AG09319 (cell line): ENCODE results near the gene GRIN2A.

Experiments
- DNase-seq: peaks from one replicate; pipeline ENCODE4 v3.0.0-alpha.2; 2010; ENCODE audit warnings: low read depth; ENCODE audit errors: extremely low read depth
- TF ChIP-seq, protein P1 (sequence below): IDR thresholded peaks from 2 replicates; pipeline ENCODE4 v1.5.1; 2011; ENCODE audit warnings: low read depth, mild to moderate bottlenecking, inconsistent platforms, low read length, moderate library complexity

GRIN2A gene

DNA sequence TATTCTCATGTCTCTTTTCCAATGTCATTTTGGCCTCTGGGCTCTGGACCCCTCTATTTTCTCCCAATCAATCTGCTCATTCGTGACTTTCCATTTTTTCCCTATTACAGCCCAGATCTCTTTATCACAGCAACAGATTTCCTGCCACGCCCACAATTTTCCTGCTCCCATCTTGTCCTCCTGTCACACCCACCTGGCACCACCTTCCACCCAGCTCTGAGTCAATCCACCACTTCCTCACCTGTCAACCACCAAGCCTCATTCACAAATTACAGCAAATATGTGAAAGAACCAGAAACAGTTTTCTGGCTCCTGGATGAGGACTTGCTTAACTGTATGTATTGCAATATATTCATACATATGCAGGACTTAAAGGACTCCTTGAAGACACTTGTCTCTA lies 311.3 kb downstream of the GRIN2A start:
- TF ChIP-seq, protein P1, sequence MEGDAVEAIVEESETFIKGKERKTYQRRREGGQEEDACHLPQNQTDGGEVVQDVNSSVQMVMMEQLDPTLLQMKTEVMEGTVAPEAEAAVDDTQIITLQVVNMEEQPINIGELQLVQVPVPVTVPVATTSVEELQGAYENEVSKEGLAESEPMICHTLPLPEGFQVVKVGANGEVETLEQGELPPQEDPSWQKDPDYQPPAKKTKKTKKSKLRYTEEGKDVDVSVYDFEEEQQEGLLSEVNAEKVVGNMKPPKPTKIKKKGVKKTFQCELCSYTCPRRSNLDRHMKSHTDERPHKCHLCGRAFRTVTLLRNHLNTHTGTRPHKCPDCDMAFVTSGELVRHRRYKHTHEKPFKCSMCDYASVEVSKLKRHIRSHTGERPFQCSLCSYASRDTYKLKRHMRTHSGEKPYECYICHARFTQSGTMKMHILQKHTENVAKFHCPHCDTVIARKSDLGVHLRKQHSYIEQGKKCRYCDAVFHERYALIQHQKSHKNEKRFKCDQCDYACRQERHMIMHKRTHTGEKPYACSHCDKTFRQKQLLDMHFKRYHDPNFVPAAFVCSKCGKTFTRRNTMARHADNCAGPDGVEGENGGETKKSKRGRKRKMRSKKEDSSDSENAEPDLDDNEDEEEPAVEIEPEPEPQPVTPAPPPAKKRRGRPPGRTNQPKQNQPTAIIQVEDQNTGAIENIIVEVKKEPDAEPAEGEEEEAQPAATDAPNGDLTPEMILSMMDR: no peak
- no peak for DNase-seq

DNA sequence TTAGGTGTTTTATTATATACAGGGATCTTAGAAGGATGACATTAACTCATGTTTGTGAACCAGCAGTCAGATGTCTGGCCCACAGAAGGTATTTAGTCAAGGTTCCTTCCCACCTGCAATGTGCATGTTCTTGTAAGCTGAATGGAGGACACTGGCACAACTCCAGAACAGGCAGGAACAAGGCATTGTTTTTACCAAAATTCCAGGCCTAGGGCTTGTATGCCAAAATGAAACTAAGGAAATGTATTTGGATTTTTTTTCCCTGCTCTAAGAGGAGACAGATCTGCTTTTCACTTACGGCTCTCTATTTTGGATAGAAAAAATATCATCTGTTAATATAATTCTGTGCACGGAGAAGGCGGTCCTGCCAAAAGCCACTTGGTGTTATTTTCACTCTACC lies 312.5 kb downstream of the GRIN2A start:
- DNase-seq: no peak
- TF ChIP-seq, protein P1: no peak

DNA sequence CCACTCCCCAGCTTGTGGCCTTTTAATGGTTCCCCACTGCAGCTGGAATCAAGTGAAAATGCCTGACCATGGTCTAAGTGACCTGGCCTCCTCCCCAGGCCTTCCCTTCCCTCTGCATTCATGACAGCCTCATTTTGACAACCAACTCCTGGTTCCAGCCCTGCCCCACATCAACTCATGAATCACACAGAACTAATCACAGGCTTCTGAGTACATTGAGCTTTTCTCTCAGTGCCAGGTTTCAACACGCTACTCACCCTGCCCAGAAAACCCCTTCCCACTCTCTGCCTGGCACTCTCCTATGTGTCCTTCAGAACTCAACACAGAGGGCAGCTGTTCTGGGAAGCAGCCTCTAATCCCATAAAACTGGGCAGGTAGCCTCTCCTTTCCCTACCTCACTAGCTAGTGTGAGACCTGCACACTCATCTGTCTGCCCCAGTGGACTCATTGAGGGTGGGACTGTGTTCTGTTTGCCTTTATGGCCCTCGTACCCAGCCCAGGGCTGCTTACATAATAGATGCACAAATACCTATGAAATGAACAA lies 313.6 kb downstream of the GRIN2A start:
- DNase-seq: no peak
- TF ChIP-seq, protein P1: no peak

DNA sequence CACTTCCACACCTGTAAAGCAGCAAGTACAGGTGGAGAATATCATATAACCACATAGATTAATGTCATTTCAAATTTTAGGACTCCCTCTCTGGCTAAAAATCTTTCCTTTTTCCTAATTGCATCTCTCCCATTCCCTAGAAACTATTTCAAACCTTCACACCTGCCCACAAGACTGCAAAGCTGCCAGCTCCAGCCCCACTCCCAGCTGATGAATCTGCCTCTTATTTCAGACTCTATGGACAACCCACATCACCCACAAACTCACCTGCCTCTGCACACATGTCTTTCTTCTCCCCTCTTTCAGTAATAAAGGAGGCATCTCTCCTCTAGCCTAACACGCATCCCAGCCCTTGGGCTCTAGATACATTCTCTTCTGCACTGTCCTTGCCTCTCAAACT lies 315.1 kb downstream of the GRIN2A start:
- TF ChIP-seq, protein P1: no peak
- no peak for DNase-seq

DNA sequence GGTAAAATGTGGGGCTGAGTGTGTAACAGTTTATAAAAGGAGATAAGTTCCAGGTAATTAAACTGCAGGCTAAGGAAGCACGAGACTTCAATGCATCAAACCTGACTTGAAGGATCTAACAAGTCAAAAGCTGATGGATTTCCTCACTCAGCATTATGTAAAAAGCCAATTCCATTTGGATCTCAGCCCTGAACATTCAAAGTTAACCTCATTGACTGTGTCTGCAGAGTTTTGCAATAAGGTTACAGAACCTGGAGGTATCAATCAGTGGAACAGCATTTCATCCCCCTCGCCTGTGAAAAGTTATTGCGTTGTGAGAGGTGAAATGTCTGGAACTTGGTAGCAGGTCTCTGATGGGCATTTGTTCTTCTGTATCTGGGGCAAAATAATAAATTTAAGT lies 317.8 kb downstream of the GRIN2A start:
- no peak for DNase-seq
- TF ChIP-seq, protein P1: no peak

DNA sequence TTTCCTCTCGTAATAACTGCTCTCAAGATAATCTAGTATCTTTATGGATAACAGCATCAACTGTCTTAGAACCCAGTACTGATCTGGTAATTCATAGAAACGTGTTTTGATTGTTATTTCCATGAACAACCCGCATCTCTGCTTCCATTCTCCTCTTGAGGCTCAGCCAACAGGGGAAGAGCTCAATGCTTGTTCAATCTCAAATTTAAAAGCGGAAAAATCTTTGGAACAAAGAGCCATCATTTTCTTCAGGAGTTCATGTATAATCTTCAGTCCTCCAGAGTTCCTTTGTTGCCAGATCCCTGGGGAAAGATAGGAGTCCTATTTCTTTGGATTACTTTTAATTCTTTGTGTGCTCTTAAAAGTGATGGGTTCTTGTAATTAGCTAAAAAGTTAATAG lies 319.9 kb downstream of the GRIN2A start:
- DNase-seq: no peak
- TF ChIP-seq, protein P1: no peak

DNA sequence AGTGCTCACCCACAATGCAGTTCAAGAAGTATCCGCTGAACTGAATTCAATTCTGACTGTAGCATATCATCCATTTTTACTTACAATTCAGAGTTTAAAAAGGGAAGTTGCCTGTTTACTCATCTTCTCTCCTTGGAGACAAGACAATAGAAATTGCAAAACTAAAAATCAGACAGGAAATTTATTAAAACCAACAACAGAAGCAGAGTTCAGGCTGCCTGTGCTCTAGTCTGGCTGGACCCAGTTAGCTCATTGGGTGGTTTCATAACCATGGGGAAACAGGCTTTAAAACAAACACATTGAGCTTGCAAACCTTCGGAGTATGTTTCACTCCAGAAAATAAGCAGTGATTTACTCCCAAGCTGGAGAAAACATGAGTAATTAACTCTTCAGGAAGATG lies 321.4 kb downstream of the GRIN2A start:
- TF ChIP-seq, protein P1: no peak
- no peak for DNase-seq
